HK-2 (cell line): ENCODE results near the gene PCDH18.
"Not testable (repeated sequence)": the region's sequence is repeated elsewhere in the genome, so short reads cannot be mapped to it uniquely, and the experiment has no call there.

Experiments
- DNase-seq: peaks from one replicate; pipeline ENCODE4 v3.0.0-alpha.2; 2018; ENCODE audit not compliant: unreplicated experiment

The PCDH18 gene

GRCh38 chr4:137531986-137532868, at the start of gene PCDH18:
PCDH18 (minus strand) TSS chr4:137532494; CDS start chr4:137532088, 406 bp downstream.
- DNase-seq, result no peak

- DNase-seq, result no peak
These were observed 44.2 kb upstream of the PCDH18 start for GRCh38 chr4:137576446-137576845.

GRCh38 chr4:137572647-137573046, 40.4 kb upstream of the PCDH18 start:
- no peak for DNase-seq

- no peak for DNase-seq
These were observed 39.9 kb upstream of the PCDH18 start for GRCh38 chr4:137572163-137572562.

GRCh38 chr4:137559801-137560200, 27.5 kb upstream of the PCDH18 start:
- DNase-seq, result no peak

- no peak for DNase-seq
These were observed 26.7 kb upstream of the PCDH18 start for GRCh38 chr4:137558951-137559350.

- no peak for DNase-seq
These were observed 13.2 kb upstream of the PCDH18 start for GRCh38 chr4:137545461-137545861.

GRCh38 chr4:137543648-137544047, 11.4 kb upstream of the PCDH18 start:
- DNase-seq, result no peak

- no peak for DNase-seq
These were observed 10.9 kb upstream of the PCDH18 start for GRCh38 chr4:137543198-137543597.

GRCh38 chr4:137541876-137542646, 9.8 kb upstream of the PCDH18 start:
- no peak for DNase-seq

GRCh38 chr4:137541181-137541580, 8.9 kb upstream of the PCDH18 start:
- no peak for DNase-seq

GRCh38 chr4:137540356-137540755, 8.1 kb upstream of the PCDH18 start:
- DNase-seq, result no peak

- no peak for DNase-seq
These were observed 6.2 kb upstream of the PCDH18 start for GRCh38 chr4:137538526-137538925.

GRCh38 chr4:137537807-137538206, 5.5 kb upstream of the PCDH18 start:
- DNase-seq, result not testable (repeated sequence)

- no peak for DNase-seq
These were observed 4.7 kb upstream of the PCDH18 start for GRCh38 chr4:137536789-137537561.

GRCh38 chr4:137535718-137536117, 3.4 kb upstream of the PCDH18 start:
- no peak for DNase-seq

- DNase-seq, result no peak
These were observed 2.2 kb upstream of the PCDH18 start for GRCh38 chr4:137534516-137534915.

GRCh38 chr4:137533855-137534254, 1.6 kb upstream of the PCDH18 start:
- DNase-seq, result no peak

- DNase-seq, result no peak
These were observed 559 bp upstream of the PCDH18 start for GRCh38 chr4:137532869-137533236.

GRCh38 chr4:137531168-137531985, 917 bp downstream of the PCDH18 start:
- DNase-seq, result no peak

GRCh38 chr4:137530176-137530575, 2.1 kb downstream of the PCDH18 start:
- DNase-seq, result no peak
